22Rv1 (cell line): ENCODE results near the gene TNFSF9.

Source experiments
- ZFX ChIP-seq: fragments of 450-650 bp; IDR thresholded peaks from 2 replicates; pipeline ENCODE4 v1.6.1; 2017; ENCODE audit warnings: antibody characterized with exemption, borderline replicate concordance
- TF ChIP-seq, protein P1 (sequence below): fragments of 450-650 bp; IDR thresholded peaks from 2 replicates; pipeline ENCODE4 v1.5.1; 2017; ENCODE audit warnings: mild to moderate bottlenecking

DNA sequence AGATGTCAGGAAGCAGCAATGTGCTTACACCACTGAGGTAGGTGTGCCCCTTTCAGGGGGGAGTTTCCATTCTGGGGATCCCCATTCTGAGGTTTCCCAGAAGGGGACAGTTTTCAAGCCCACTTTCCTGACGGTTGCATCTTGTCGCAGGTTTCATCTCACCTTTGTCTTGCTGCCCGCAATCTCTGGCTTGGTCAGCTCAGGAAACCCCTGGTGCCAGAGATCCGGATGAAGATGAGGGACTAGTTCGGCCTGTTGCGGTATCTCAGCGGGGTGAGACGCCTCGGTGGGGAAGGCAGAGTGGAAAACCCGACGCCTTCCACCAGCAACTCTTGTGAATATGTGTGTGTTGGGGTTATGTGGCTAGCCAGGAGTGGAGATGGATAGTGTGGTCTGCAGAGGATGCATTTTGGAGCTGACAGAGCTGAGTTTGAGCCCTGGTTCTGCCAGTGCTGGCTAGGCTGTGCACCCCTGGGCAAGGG is 13.1 kb downstream of the TNFSF9 start:
- no peak for TF ChIP-seq ZFX
- TF ChIP-seq, protein P1, sequence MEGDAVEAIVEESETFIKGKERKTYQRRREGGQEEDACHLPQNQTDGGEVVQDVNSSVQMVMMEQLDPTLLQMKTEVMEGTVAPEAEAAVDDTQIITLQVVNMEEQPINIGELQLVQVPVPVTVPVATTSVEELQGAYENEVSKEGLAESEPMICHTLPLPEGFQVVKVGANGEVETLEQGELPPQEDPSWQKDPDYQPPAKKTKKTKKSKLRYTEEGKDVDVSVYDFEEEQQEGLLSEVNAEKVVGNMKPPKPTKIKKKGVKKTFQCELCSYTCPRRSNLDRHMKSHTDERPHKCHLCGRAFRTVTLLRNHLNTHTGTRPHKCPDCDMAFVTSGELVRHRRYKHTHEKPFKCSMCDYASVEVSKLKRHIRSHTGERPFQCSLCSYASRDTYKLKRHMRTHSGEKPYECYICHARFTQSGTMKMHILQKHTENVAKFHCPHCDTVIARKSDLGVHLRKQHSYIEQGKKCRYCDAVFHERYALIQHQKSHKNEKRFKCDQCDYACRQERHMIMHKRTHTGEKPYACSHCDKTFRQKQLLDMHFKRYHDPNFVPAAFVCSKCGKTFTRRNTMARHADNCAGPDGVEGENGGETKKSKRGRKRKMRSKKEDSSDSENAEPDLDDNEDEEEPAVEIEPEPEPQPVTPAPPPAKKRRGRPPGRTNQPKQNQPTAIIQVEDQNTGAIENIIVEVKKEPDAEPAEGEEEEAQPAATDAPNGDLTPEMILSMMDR: no peak
